Measurements from ENCODE around the gene C11orf16.

Gene C11orf16

DNA sequence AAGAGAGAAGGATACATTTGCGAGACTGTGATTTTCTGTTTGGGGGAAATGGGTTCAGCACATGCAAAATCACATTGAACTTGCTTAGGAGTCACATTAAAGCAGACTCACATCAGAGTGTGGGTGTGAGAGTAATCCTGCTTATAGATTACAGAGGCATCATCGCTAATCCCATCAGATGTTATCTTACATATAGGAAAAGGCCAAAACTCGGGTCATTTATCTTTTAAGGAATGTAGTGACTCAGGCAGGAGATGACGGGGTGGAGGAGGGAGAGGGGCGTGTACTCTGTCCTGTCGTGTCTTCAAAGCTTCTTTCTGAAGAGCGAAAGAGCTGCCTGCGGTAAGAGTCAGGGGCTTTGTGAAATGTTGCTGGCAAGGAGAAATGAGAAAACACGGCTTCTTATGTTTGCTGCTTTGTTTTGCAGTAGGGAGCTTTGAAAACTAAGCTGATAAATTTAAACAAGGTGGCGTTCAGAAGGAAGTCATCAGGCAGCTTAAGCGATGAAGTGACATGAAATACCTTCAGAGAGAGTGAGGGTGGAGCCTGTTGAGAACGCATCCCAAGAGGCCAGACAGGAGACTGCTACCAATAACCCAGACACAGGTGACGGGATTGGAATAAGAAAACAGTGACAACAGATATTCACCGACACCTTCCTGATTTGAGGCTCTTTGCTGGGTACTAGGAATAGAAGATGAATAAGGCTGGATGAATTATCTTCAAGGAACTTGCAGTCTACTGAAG, 2.2 kb upstream of the C11orf16 start:
- no peak overlapping the region; the same call in 1 of the 2 replicates for H3K27ac ChIP-seq (ENCODE audit: low read depth, low read length)
- no peak overlapping the region; the same call in 1 of the 2 replicates for H3K4me3 ChIP-seq (ENCODE audit: low read depth, low read length)

DNA sequence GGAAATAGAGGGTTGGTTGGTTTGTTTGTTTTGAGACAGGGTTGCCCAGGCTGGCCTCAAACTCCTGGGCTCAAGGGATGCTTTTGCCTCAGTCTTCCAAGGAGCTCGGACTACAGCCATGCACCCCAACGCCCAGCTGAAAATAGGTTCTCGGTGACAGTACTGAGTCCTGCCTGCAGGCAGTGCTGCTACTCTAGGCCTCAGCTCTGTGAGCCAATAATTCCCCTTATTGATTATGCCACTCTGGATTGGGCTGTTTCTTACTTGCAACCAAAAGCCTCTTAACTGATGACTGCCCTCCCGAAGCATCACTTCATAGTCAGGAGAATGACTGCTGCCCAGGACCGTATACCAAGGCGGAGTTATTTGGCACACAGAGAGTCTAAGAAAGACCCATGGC, 1.2 kb upstream of the C11orf16 start:
- Histone ChIP-seq H3K27me3 (ENCODE audit: control insufficient read depth, insufficient read depth, low read length) (no peaks in the 10 kb centered on the region), H3K27ac (ENCODE audit: low read depth, low read length) (no peak overlapping the region), H3K4me1 (ENCODE audit: control insufficient read depth, insufficient read depth, low read length) (peaks cover 33% of the 10 kb centered on the region), H3K36me3 (ENCODE audit: control insufficient read depth, insufficient read depth, low read length) (no peaks in the 10 kb centered on the region), H3K9me3 (ENCODE audit: control insufficient read depth, insufficient read depth, low read depth, low read length) (no peaks in the 10 kb centered on the region), H3K4me3 (ENCODE audit: low read depth, low read length) (no peak overlapping the region), H3K9ac (ENCODE audit: low read length) (no peak overlapping the region)

More for the DNA sequence above, 2.2 kb upstream of the C11orf16 start:
- Histone ChIP-seq H3K9ac (ENCODE audit: low read length) (no peak overlapping the region), H3K27me3 (ENCODE audit: control insufficient read depth, insufficient read depth, low read length) (no peaks in the 10 kb centered on the region), H3K36me3 (ENCODE audit: control insufficient read depth, insufficient read depth, low read length) (no peaks in the 10 kb centered on the region), H3K4me1 (ENCODE audit: control insufficient read depth, insufficient read depth, low read length) (peaks cover 33% of the 10 kb centered on the region), H3K9me3 (ENCODE audit: control insufficient read depth, insufficient read depth, low read depth, low read length) (no peaks in the 10 kb centered on the region)

DNA sequence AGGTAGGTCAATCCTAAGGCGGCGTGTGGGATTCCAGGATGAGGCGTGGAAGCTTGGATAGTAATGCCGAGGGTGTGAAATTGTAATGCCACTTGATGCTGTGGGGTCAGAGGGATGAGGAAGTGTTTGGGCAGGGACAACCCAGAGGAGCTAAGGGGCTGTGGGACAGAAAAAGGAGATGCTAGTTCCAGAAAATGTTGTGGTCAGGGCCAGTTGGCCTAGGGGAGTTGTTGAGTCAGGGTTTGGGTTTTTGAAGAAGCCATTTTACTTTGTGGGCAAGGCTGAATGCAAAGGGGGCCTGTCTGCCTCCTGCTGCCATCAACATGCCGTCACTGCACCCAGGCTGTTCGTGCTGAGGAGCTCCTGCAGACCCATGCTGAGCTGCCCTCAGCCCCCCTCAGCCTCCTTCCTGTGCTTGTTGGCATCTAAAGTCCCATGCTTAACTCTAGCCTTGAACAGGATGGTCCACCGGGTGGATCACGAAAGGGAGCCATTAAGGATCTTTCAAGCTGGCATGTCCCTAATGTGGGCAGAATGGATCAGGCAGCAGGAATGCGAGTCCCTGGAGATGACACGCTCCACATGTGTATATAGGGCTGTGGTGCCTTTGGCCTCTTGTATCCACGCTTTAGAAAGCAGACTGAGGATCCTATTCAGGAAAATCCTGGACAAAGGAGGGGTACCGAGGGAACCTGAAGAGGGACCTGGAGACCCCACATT, 2.1 kb downstream of the C11orf16 start:
- Histone ChIP-seq H3K9me3 (ENCODE audit: control insufficient read depth, insufficient read depth, low read depth, low read length) (no peaks in the 10 kb centered on the region), H3K27me3 (ENCODE audit: control insufficient read depth, insufficient read depth, low read length) (no peaks in the 10 kb centered on the region), H3K27ac (ENCODE audit: low read depth, low read length) (no peak overlapping the region), H3K4me1 (ENCODE audit: control insufficient read depth, insufficient read depth, low read length) (peaks cover 33% of the 10 kb centered on the region), H3K9ac (ENCODE audit: low read length) (no peak overlapping the region), H3K36me3 (ENCODE audit: control insufficient read depth, insufficient read depth, low read length) (peaks cover under 1% of the 10 kb centered on the region; the same call in 1 of the 2 replicates), H3K4me3 (ENCODE audit: low read depth, low read length) (no peak overlapping the region)

DNA sequence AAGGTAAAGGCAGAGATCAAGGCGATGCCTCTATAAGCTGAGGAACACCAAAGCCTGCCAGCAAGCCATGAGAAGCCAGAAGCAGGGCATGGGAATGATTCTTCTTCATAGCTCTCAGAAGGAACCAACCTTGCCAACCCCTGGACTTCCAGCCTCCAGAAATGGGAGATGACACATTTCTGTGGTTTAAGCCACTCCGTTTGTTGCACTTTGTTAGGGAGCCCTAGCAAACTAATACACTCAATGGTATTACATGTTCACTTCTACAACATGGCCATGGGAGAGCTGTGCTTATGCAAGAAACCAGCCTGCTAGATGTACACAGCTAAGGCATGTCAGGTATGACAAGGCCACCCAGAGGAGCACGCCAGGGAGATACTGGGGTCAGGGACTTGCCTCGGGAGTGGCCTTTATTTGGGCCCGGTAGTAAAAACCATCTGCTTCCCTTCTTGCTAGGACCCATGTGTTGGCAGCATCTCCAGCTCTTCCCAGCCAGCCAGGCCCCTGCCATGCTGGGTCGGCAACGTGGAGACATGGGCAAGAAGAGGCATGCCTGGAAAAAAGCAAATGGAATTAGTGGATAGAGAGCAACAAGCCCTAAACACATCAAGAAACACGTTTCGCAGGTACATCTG, 3.6 kb downstream of the C11orf16 start:
- Histone ChIP-seq H3K36me3 (ENCODE audit: control insufficient read depth, insufficient read depth, low read length) (peaks cover 12% of the 10 kb centered on the region), H3K4me1 (ENCODE audit: control insufficient read depth, insufficient read depth, low read length) (peaks cover 23% of the 10 kb centered on the region), H3K4me3 (ENCODE audit: low read depth, low read length) (no peak overlapping the region), H3K27me3 (ENCODE audit: control insufficient read depth, insufficient read depth, low read length) (no peaks in the 10 kb centered on the region), H3K9me3 (ENCODE audit: control insufficient read depth, insufficient read depth, low read depth, low read length) (no peaks in the 10 kb centered on the region), H3K27ac (ENCODE audit: low read depth, low read length) (no peak overlapping the region), H3K9ac (ENCODE audit: low read length) (no peak overlapping the region)

DNA sequence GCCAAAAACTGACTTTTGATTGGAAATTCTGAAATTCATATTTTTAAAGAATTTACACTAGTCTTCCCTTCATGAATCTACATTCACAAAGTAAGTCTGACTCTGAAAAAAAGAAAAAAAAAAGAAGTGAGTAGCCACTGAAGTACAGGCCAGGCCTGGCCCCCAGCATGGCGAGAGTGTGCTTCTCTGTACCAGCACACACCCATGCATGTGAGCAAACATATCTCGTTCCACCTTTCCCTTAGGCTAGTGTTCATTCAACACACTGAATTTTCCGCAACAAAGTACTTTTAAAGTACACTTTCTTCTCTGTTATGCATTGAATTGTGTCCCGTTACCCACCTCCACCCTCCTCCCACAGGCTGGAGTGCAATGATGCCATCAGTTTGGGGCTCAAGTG, 4.5 kb downstream of the C11orf16 start:
- Histone ChIP-seq H3K4me1 (ENCODE audit: control insufficient read depth, insufficient read depth, low read length) (peaks cover 19% of the 10 kb centered on the region), H3K4me3 (ENCODE audit: low read depth, low read length) (no peak overlapping the region), H3K27me3 (ENCODE audit: control insufficient read depth, insufficient read depth, low read length) (no peaks in the 10 kb centered on the region), H3K9ac (ENCODE audit: low read length) (no peak overlapping the region), H3K9me3 (ENCODE audit: control insufficient read depth, insufficient read depth, low read depth, low read length) (no peaks in the 10 kb centered on the region), H3K27ac (ENCODE audit: low read depth, low read length) (no peak overlapping the region), H3K36me3 (ENCODE audit: control insufficient read depth, insufficient read depth, low read length) (peaks cover 16% of the 10 kb centered on the region)

DNA sequence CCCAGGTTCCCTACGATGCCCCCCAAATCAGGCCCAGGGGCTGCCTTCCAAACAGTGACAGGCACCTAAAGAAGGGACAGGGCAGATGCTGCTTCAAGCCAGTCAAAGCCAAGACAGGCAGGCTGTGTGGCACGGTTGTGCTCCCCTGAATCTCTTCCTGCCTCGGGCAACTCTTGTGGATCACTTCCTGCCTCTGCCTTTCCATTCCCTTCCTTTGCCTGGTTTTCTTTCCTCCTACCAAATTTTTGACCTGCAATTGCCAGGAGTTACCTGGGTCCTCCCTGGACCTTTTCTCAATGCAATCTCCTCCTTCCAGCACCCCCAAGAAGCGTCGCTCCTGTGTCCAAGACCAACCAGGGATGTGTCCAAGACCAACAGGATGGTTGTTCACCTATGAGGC, 5.5 kb downstream of the C11orf16 start:
- no peaks in the 10 kb centered on the region for H3K27me3 ChIP-seq (ENCODE audit: control insufficient read depth, insufficient read depth, low read length)
- H3K9ac ChIP-seq (ENCODE audit: low read length): no peak overlapping the region
- no peaks in the 10 kb centered on the region for H3K9me3 ChIP-seq (ENCODE audit: control insufficient read depth, insufficient read depth, low read depth, low read length)
- H3K36me3 ChIP-seq (ENCODE audit: control insufficient read depth, insufficient read depth, low read length): peaks cover 26% of the 10 kb centered on the region
- peaks cover 10% of the 10 kb centered on the region; the same call in 1 of the 2 replicates for H3K4me1 ChIP-seq (ENCODE audit: control insufficient read depth, insufficient read depth, low read length)
- no peak overlapping the region for H3K4me3 ChIP-seq (ENCODE audit: low read depth, low read length)
- H3K27ac ChIP-seq (ENCODE audit: low read depth, low read length): no peak overlapping the region

DNA sequence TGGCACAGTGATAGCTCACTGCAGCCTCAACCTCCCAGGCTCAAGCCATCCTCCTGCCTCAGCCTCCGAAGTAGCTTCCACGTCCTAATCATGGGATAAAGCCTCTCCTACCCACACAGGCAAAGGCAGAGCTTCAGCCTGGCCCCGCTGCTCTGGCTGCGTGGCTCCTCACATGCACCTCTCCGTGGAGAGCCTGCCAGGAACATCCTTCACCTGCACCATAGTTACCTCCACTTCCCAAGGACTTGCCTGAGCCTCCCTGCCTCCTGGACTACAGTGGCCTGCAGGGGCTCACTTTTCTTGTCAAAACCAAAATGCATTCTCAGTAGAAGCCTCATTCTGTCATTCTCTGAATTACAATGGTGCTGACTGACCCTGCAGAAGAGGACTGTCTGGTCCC, 6.5 kb downstream of the C11orf16 start:
- Histone ChIP-seq H3K27ac (ENCODE audit: low read depth, low read length) (no peak overlapping the region), H3K9me3 (ENCODE audit: control insufficient read depth, insufficient read depth, low read depth, low read length) (no peaks in the 10 kb centered on the region), H3K9ac (ENCODE audit: low read length) (no peak overlapping the region), H3K4me3 (ENCODE audit: low read depth, low read length) (no peak overlapping the region), H3K4me1 (ENCODE audit: control insufficient read depth, insufficient read depth, low read length) (peaks cover 5% of the 10 kb centered on the region; the same call in 1 of the 2 replicates), H3K36me3 (ENCODE audit: control insufficient read depth, insufficient read depth, low read length) (peaks cover 35% of the 10 kb centered on the region), H3K27me3 (ENCODE audit: control insufficient read depth, insufficient read depth, low read length) (no peaks in the 10 kb centered on the region)

DNA sequence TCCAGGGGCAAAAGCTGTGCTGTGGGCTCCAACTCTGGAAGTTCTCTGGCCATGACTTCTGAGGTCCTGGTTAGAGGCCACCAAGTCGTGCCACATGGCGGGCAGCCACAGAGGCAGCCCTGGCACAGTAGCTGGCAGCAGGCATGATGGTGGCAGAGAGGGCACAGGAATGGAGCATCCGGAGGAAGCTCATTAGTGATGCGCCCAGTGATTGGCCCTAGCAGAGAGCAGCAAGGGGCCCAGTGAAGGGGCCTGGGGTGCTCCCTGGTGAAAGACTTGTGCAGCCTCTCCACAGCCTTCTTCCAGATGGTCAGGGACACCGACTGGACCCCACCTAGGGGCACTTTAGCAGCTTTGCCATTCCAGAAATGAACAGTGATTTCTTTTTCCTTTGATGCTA, 7.0 kb downstream of the C11orf16 start:
- no peaks in the 10 kb centered on the region for H3K27me3 ChIP-seq (ENCODE audit: control insufficient read depth, insufficient read depth, low read length)
- no peaks in the 10 kb centered on the region for H3K9me3 ChIP-seq (ENCODE audit: control insufficient read depth, insufficient read depth, low read depth, low read length)
- no peak overlapping the region for H3K4me3 ChIP-seq (ENCODE audit: low read depth, low read length)
- no peak overlapping the region for H3K9ac ChIP-seq (ENCODE audit: low read length)
- H3K36me3 ChIP-seq (ENCODE audit: control insufficient read depth, insufficient read depth, low read length): peaks cover 40% of the 10 kb centered on the region
- peaks cover 4% of the 10 kb centered on the region; the same call in 1 of the 2 replicates for H3K4me1 ChIP-seq (ENCODE audit: control insufficient read depth, insufficient read depth, low read length)
- no peak overlapping the region for H3K27ac ChIP-seq (ENCODE audit: low read depth, low read length)

DNA sequence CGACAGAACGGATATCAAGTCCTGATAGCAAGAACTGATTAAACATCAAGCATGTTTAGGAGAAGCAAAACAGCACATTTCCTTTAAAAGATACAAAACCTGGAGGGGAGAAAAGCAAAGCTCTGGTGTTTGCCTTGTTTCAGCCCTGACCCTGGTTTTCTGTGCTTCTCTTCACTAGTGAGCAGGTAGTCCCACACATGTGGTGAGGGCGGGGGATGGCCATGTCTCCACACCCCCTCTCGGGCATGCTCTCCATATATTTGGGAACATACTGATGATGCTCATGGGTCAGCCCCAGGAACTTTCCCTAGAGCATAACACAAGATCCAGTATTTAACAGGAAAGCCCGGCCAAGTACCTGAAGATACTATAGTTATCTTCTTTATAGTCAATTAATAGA, 10.1 kb downstream of the C11orf16 start:
- Histone ChIP-seq H3K27me3 (ENCODE audit: control insufficient read depth, insufficient read depth, low read length) (no peaks in the 10 kb centered on the region), H3K4me1 (ENCODE audit: control insufficient read depth, insufficient read depth, low read length) (peaks cover 4% of the 10 kb centered on the region; the same call in 1 of the 2 replicates), H3K4me3 (ENCODE audit: low read depth, low read length) (no peak overlapping the region), H3K9ac (ENCODE audit: low read length) (no peak overlapping the region), H3K9me3 (ENCODE audit: control insufficient read depth, insufficient read depth, low read depth, low read length) (no peaks in the 10 kb centered on the region), H3K36me3 (ENCODE audit: control insufficient read depth, insufficient read depth, low read length) (peaks cover 68% of the 10 kb centered on the region), H3K27ac (ENCODE audit: low read depth, low read length) (no peak overlapping the region)

DNA sequence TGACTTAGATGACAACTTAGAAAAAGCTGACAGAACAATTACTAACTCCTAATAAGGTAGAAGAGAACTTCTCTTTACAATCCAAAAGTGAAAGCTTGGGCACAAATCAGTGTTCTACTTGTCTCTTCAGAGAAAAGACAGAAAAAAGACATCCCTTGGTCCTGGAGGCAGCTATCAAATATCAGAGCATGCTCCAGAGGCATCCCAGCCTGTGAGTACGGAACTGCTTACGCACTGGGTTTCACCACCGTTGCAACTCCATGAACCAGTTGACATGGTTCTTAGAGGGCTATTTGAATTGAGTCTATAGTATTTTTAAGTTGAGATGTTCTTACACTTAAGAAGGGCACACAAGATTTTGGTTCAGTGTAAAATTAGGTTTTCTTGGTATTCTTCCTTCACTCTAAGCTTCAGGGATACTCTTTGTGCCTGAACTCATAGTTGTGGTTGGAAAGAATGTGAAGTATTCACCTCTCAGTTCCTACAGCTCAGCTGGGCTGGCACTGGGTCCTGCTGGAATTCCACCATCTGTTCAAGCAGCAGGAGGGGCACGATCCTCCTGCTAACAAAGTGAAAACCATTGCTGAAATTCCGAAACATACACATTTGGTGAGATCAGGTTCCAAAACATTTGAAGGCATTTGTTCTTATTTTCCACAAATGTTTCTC, 15.5 kb downstream of the C11orf16 start:
- Histone ChIP-seq H3K9me3 (ENCODE audit: control insufficient read depth, insufficient read depth, low read depth, low read length) (no peaks in the 10 kb centered on the region), H3K36me3 (ENCODE audit: control insufficient read depth, insufficient read depth, low read length) (peaks cover 66% of the 10 kb centered on the region), H3K27me3 (ENCODE audit: control insufficient read depth, insufficient read depth, low read length) (no peaks in the 10 kb centered on the region), H3K4me3 (ENCODE audit: low read depth, low read length) (no peak overlapping the region), H3K9ac (ENCODE audit: low read length) (no peak overlapping the region), H3K4me1 (ENCODE audit: control insufficient read depth, insufficient read depth, low read length) (peaks cover 15% of the 10 kb centered on the region; the same call in 1 of the 2 replicates), H3K27ac (ENCODE audit: low read depth, low read length) (no peak overlapping the region)
